Liver (tissue), 3 donors: Measurements from ENCODE around the gene CCDC179.

Source experiments
- GABPA ChIP-seq, 2 donors: IDR thresholded peaks in 1 of 2; conservative IDR thresholded peaks in 1 of 2; 2 replicates each; pipeline ENCODE4 v1.6.1; 2016; ENCODE audit warnings: antibody characterized with exemption in 2 of 2, mild to moderate bottlenecking in 1 of 2, moderate library complexity in 1 of 2
- HNF4G ChIP-seq: IDR thresholded peaks from 2 replicates; pipeline ENCODE4 v1.6.1; 2016; ENCODE audit warnings: antibody characterized with exemption
- RAD21 ChIP-seq, 2 donors: IDR thresholded peaks; 2 replicates each; pipeline ENCODE4 v1.6.1; 2016; ENCODE audit warnings: antibody characterized with exemption in 2 of 2, mild to moderate bottlenecking in 2 of 2
- TAF1 ChIP-seq: conservative IDR thresholded peaks from 2 replicates; pipeline ENCODE4 v1.6.1; 2016; ENCODE audit warnings: antibody characterized with exemption, mild to moderate bottlenecking
- YY1 ChIP-seq: IDR thresholded peaks from 2 replicates; pipeline ENCODE4 v1.6.1; 2016; ENCODE audit warnings: antibody characterized with exemption, mild to moderate bottlenecking
- TF ChIP-seq, protein P1 (sequence below): fragments of 150-350 bp; IDR thresholded peaks from 2 replicates; pipeline ENCODE4 v1.5.1; 2017; ENCODE audit warnings: improper control_type of control experiment, low read depth, low read length; ENCODE audit not compliant: missing input control
- TF ChIP-seq, protein P2 (sequence below): IDR thresholded peaks from 2 replicates; pipeline ENCODE4 v1.6.1; 2016; ENCODE audit warnings: antibody characterized with exemption
- TF ChIP-seq, protein P3 (sequence below): IDR thresholded peaks from 2 replicates; pipeline ENCODE4 v1.6.1; 2016; ENCODE audit warnings: antibody characterized with exemption
- donor health status: healthy.
- donor health status: healthy.

DNA sequence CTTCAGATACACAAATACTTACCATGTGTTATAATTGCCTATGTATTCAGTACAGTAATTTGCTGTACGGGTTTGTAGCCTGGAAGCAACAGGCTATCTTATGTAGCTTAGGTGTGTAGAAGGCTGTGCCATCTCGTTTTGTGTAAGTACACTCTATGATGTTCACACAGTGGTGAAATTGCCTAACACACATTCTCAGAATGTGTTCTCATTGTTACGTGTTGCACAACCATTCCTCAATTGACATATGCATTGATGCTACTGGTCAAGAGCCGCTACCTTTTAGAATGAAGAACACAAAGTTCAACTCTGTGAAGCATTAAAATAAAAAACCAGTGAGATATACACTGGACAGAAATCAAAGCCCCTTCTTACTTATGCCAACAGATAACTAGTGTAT is 57.4 kb downstream of the CCDC179 start:
- TF ChIP-seq, protein P1, sequence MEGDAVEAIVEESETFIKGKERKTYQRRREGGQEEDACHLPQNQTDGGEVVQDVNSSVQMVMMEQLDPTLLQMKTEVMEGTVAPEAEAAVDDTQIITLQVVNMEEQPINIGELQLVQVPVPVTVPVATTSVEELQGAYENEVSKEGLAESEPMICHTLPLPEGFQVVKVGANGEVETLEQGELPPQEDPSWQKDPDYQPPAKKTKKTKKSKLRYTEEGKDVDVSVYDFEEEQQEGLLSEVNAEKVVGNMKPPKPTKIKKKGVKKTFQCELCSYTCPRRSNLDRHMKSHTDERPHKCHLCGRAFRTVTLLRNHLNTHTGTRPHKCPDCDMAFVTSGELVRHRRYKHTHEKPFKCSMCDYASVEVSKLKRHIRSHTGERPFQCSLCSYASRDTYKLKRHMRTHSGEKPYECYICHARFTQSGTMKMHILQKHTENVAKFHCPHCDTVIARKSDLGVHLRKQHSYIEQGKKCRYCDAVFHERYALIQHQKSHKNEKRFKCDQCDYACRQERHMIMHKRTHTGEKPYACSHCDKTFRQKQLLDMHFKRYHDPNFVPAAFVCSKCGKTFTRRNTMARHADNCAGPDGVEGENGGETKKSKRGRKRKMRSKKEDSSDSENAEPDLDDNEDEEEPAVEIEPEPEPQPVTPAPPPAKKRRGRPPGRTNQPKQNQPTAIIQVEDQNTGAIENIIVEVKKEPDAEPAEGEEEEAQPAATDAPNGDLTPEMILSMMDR, result no peak
- TF ChIP-seq, protein P2, sequence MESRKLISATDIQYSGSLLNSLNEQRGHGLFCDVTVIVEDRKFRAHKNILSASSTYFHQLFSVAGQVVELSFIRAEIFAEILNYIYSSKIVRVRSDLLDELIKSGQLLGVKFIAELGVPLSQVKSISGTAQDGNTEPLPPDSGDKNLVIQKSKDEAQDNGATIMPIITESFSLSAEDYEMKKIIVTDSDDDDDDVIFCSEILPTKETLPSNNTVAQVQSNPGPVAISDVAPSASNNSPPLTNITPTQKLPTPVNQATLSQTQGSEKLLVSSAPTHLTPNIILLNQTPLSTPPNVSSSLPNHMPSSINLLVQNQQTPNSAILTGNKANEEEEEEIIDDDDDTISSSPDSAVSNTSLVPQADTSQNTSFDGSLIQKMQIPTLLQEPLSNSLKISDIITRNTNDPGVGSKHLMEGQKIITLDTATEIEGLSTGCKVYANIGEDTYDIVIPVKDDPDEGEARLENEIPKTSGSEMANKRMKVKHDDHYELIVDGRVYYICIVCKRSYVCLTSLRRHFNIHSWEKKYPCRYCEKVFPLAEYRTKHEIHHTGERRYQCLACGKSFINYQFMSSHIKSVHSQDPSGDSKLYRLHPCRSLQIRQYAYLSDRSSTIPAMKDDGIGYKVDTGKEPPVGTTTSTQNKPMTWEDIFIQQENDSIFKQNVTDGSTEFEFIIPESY, result no peak
- no peak for TF ChIP-seq HNF4G
- TF ChIP-seq YY1, result no peak
- TF ChIP-seq RAD21 (IDR thresholded peaks at IDR 0.05), result no peak
- TF ChIP-seq TAF1, result no peak
- TF ChIP-seq GABPA (IDR thresholded peaks at IDR 0.05 in 1 of 2, conservative IDR thresholded peaks at IDR 0.05 in 1 of 2), result no peak
- TF ChIP-seq, protein P3, sequence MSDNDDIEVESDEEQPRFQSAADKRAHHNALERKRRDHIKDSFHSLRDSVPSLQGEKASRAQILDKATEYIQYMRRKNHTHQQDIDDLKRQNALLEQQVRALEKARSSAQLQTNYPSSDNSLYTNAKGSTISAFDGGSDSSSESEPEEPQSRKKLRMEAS, result no peak
